ENCODE data around the gene GJC1. TPM values are rescaled to one million over a fixed set of nuclear protein-coding genes. Genes with fewer than 3 reads are reported as not detected.

Gene GJC1
- total RNA-seq, 1 experiment from 2014 or later = 89.4 TPM

DNA sequence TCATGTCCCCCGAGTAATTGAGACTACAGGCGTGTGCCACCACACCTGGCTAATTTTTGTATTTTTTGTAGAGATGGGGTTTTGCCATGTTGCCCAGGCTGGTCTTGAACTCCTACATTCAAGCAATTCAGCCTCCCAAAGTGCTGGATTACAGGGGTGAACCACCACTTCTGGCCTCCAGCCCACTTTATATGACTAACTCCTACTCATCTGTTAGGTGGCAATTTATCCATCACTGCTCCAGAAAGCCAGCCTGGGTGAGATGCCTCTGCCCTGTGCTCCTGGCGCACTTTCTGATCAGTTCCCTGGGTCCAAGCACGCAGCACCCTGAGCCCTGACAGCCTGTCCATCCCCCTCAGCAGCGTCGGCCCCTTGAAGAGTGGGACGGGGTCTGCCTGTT lies 41.9 kb downstream of the GJC1 start:
- TF ChIP-seq, protein P1, sequence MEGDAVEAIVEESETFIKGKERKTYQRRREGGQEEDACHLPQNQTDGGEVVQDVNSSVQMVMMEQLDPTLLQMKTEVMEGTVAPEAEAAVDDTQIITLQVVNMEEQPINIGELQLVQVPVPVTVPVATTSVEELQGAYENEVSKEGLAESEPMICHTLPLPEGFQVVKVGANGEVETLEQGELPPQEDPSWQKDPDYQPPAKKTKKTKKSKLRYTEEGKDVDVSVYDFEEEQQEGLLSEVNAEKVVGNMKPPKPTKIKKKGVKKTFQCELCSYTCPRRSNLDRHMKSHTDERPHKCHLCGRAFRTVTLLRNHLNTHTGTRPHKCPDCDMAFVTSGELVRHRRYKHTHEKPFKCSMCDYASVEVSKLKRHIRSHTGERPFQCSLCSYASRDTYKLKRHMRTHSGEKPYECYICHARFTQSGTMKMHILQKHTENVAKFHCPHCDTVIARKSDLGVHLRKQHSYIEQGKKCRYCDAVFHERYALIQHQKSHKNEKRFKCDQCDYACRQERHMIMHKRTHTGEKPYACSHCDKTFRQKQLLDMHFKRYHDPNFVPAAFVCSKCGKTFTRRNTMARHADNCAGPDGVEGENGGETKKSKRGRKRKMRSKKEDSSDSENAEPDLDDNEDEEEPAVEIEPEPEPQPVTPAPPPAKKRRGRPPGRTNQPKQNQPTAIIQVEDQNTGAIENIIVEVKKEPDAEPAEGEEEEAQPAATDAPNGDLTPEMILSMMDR (IDR thresholded peaks at IDR 0.05) = no peak
- TF ChIP-seq, protein P2, sequence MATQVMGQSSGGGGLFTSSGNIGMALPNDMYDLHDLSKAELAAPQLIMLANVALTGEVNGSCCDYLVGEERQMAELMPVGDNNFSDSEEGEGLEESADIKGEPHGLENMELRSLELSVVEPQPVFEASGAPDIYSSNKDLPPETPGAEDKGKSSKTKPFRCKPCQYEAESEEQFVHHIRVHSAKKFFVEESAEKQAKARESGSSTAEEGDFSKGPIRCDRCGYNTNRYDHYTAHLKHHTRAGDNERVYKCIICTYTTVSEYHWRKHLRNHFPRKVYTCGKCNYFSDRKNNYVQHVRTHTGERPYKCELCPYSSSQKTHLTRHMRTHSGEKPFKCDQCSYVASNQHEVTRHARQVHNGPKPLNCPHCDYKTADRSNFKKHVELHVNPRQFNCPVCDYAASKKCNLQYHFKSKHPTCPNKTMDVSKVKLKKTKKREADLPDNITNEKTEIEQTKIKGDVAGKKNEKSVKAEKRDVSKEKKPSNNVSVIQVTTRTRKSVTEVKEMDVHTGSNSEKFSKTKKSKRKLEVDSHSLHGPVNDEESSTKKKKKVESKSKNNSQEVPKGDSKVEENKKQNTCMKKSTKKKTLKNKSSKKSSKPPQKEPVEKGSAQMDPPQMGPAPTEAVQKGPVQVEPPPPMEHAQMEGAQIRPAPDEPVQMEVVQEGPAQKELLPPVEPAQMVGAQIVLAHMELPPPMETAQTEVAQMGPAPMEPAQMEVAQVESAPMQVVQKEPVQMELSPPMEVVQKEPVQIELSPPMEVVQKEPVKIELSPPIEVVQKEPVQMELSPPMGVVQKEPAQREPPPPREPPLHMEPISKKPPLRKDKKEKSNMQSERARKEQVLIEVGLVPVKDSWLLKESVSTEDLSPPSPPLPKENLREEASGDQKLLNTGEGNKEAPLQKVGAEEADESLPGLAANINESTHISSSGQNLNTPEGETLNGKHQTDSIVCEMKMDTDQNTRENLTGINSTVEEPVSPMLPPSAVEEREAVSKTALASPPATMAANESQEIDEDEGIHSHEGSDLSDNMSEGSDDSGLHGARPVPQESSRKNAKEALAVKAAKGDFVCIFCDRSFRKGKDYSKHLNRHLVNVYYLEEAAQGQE (IDR thresholded peaks at IDR 0.05; ENCODE audit: insufficient read depth in 1 of 2, low read depth in 2 of 2, low read length in 1 of 2) = no peak
- TF ChIP-seq TCF7L2 (IDR thresholded peaks at IDR 0.05; ENCODE audit: low read depth, low read length) (no peak), SIN3A (IDR thresholded peaks at IDR 0.05; ENCODE audit: borderline replicate concordance, insufficient read depth, low read depth, low read length) (no peak), POLR2AphosphoS5 (IDR thresholded peaks at IDR 0.05; ENCODE audit: low read depth, low read length) (no peak)
- no TSS peak for BruUV-seq (replicated peaks)
- DNase-seq (ENCODE audit: low read depth, low spot score) (no peak), ATAC-seq (0 out of 2 replicates have a peak, but pooled peaks have one; percentile 9)
- in situ Hi-C loops (cut with HindIII; ENCODE audit: low pct_unique_long_range_greater_than_20kb, low sequenced_read_pairs) = no loop called here
- H3K4me3 ChIP-seq (ENCODE audit: low read depth in 2 of 2, low read length in 2 of 2) = no peak overlapping the region
- no peaks in the 10 kb centered on the region for H3K4me1 ChIP-seq (ENCODE audit: control insufficient read depth, insufficient read depth, low read length)
- H3K27ac ChIP-seq (ENCODE audit: low read length) = no peak overlapping the region
- H3K27me3 ChIP-seq (ENCODE audit: control insufficient read depth, insufficient read depth, low read length) = no peaks in the 10 kb centered on the region
- H3K36me3 ChIP-seq (ENCODE audit: control insufficient read depth, insufficient read depth, low read length) = no peaks in the 10 kb centered on the region
- CTCF ChIA-PET = no interaction called here
- POLR2A ChIA-PET = no interaction called here
- no peaks in the 10 kb centered on the region for H3K9me3 ChIP-seq (ENCODE audit: control insufficient read depth, insufficient read depth, low read depth, low read length)
- intact Hi-C loops (cut with micrococcal nuclease; ENCODE audit: unreplicated experiment) = no loop called here

DNA sequence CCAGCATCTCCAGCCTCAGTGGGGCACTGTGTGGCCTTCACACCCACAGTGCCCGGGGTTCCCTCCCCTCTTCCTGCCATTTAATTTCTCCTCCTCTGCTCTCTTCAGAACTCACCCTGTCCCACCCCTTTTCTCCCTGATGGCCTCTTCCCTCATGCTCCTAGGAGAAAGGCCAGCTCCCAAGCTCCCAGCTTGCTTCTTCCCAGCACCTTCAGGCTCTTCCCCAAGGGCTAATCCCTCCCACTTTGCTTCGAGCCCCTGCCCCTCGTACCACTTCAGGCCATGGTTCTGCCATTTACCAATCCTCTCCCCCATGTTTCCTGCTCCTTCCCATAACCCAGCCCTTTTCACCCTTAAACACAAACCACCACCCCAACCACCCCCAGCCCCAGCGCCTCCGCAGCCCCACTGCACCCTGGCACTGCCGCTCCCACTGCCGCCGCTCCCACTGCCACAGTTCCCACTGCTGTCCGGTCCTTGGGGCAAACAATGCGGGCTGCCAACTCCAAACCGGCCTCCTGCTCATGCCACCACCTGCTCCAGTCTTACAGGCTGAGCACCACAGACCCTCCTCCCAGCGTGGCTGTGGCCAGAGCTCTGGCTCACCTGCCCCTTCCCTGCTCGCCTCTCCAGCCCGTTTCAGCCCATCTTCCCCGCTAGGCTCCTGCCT lies 42.7 kb downstream of the GJC1 start:
- H3K27ac ChIP-seq (ENCODE audit: low read length) = no peak overlapping the region
- no peaks in the 10 kb centered on the region for H3K9me3 ChIP-seq (ENCODE audit: control insufficient read depth, insufficient read depth, low read depth, low read length)
- no peaks in the 10 kb centered on the region for H3K4me1 ChIP-seq (ENCODE audit: control insufficient read depth, insufficient read depth, low read length)
- in situ Hi-C loops (cut with HindIII; ENCODE audit: low pct_unique_long_range_greater_than_20kb, low sequenced_read_pairs) (no loop called here), intact Hi-C loops (cut with micrococcal nuclease; ENCODE audit: unreplicated experiment) (no loop called here)
- TF ChIP-seq, protein P1 (IDR thresholded peaks at IDR 0.05) = no peak
- TF ChIP-seq, protein P2 (IDR thresholded peaks at IDR 0.05; ENCODE audit: insufficient read depth in 1 of 2, low read depth in 2 of 2, low read length in 1 of 2) = no peak
- TF ChIP-seq POLR2AphosphoS5 (IDR thresholded peaks at IDR 0.05; ENCODE audit: low read depth, low read length) (no peak; the same call in 1 of the 2 replicates), SIN3A (IDR thresholded peaks at IDR 0.05; ENCODE audit: borderline replicate concordance, insufficient read depth, low read depth, low read length) (no peak), TCF7L2 (IDR thresholded peaks at IDR 0.05; ENCODE audit: low read depth, low read length) (no peak)
- BruUV-seq (replicated peaks) = no TSS peak
- no peak for DNase-seq (ENCODE audit: low read depth, low spot score)
- no peaks in the 10 kb centered on the region for H3K27me3 ChIP-seq (ENCODE audit: control insufficient read depth, insufficient read depth, low read length)
- no peaks in the 10 kb centered on the region for H3K36me3 ChIP-seq (ENCODE audit: control insufficient read depth, insufficient read depth, low read length)
- no peak for ATAC-seq
- POLR2A ChIA-PET = no interaction called here
- no peak overlapping the region for H3K4me3 ChIP-seq (ENCODE audit: low read depth in 2 of 2, low read length in 2 of 2)
- CTCF ChIA-PET = no interaction called here

Data from Panc1 (cell line).